Occipital lobe (tissue), 2 donors: ENCODE data around the gene CCDC88B. TPM values are rescaled to one million over a fixed set of nuclear protein-coding genes. Genes with fewer than 3 reads are reported as not detected.
A peak's percentile ranks its signal among the peaks of the same experiment; 100 is the strongest.

Source experiments
- DNase-seq: peaks from one replicate; lab custom pipeline; 2025; lab: John Stamatoyannopoulos, UW
- total RNA-seq: library from RNA; depleted of rRNA; stranded (reverse); fragments of >200 nt; gene quantifications from one replicate; pipeline ENCODE4 v1.2.3, GENCODE V29; 2014

Gene CCDC88B
- total RNA-seq, 1 donor from 2014 or later = 1.4 TPM

DNA sequence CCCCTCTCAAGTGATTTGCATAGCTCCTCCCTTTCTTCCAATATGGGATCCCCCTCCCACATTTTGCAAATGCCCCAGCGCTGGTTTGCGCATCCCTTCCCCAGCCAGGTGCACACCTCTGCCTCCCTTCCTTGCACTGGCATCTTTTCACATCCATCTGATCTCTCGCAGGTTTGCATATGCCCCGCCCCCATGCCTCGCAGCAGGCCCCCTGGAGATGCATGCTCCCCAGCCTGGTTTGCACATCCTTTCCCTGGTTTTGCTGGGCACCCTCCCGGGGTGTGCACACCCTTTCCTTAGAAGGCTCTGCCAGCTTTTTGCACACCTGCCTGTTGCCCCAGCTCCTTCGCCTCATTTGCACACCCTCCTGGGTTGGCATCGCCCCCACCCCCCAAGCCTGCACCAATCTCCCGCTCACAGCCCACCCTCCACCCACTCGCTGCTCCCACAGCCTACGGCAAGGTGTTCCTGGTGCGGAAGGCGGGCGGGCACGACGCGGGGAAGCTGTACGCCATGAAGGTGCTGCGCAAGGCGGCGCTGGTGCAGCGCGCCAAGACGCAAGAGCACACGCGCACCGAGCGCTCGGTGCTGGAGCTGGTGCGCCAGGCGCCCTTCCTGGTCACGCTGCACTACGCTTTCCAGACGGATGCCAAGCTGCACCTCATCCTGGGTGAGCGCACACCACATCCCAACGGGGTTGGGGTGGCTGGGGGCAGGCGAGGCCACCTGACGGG lies 19.9 kb downstream of the CCDC88B start:
- DNase-seq = peak; percentile 36

- DNase-seq = no peak
Observed at GRCh38 chr11:64360448-64360921, 20.5 kb downstream of the CCDC88B start.

- no peak for DNase-seq
Observed at GRCh38 chr11:64361659-64362058, 21.7 kb downstream of the CCDC88B start.

DNA sequence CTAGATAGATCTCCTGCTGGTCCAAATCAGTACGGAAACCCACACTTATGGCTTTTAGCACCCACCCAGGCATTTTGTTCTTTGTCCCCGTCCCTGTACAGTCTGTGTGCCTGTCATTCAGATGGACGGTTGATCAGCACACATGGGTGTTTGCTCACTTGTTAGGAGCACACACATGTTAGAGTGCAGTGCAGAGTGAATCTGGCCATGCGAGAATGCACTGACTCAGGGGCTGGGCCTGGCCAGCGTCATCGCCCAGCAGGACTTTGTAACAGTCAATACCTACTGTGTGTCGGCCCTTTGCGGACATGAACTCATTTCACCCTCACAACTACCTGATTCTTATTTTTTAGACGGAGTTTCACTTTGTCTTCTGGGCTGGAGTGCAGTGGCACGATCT lies 22.3 kb downstream of the CCDC88B start:
- no peak for DNase-seq

DNA sequence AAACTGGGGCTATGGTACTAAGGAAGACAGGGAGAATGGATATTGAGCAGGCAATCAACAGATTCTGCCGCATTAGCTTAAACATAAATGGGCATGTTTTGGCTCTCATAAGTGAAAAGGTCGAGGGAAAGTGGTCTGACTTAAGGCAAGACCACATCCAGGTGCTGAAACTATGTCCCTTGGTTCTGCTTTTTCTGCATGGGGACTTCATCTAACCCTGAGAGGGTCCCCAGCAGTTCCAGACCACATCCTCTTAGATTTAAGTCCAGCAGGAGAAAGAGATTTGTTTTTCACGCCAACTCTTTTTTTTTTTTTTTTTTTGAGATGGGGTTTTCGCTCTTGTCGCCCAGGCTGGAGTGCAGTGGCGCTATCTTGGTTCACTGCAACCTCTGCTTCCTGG lies 24.4 kb downstream of the CCDC88B start:
- no peak for DNase-seq

DNA sequence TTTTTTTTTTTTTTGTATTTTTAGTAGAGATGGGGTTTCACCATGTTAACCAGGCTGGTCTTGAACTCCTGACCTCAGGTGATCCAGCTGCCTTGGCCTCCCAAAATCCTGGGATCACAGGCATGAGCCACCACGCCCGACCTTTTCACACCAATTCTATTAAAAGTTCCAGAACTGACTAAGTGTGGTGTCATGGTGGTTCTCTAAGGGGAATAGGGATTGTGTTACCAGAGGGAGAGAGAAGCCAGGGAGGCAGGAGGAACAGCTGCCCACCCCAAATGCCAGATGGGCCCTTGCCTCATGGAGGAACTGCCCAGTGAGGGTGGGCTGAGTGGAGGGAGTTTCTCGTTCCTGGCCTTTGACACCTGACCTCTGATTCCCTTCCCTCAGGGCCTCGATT lies 24.9 kb downstream of the CCDC88B start:
- DNase-seq = no peak

GRCh38 chr11:64366751-64367150 lies 26.7 kb downstream of the CCDC88B start:
- DNase-seq = no peak

DNA sequence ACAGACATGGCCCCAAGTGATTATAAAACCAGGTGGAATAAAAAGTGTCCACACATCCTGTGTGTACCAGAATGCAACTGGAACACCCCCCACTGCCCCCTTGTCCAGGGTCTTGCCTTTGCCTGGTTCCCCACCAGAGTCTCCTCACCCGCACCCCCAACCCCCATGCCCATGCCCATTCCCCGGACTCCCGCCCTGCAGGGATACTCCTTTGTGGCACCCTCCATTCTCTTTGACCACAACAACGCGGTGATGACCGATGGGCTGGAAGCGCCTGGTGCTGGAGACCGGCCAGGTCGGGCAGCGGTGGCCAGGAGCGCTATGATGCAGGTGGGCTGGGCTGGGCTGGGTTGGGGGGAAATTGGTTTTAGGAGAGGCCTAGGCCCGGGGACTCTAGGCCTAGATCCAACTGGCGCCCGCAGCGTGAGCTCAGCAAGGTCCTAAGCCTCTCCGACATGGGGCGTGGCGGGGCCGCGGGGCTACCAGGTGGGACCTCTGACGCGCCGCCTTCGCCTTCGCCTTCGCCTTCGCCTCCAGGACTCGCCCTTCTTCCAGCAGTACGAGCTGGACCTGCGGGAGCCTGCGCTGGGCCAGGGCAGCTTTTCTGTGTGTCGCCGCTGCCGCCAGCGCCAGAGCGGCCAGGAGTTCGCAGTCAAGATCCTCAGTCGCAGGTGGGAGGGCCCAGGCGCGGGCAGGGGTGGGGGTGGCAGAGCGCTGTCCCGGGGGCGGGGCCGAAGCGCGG lies 28.1 kb downstream of the CCDC88B start:
- DNase-seq = no peak

- DNase-seq = no peak
Observed at GRCh38 chr11:64368673-64369074, 28.7 kb downstream of the CCDC88B start.

DNA sequence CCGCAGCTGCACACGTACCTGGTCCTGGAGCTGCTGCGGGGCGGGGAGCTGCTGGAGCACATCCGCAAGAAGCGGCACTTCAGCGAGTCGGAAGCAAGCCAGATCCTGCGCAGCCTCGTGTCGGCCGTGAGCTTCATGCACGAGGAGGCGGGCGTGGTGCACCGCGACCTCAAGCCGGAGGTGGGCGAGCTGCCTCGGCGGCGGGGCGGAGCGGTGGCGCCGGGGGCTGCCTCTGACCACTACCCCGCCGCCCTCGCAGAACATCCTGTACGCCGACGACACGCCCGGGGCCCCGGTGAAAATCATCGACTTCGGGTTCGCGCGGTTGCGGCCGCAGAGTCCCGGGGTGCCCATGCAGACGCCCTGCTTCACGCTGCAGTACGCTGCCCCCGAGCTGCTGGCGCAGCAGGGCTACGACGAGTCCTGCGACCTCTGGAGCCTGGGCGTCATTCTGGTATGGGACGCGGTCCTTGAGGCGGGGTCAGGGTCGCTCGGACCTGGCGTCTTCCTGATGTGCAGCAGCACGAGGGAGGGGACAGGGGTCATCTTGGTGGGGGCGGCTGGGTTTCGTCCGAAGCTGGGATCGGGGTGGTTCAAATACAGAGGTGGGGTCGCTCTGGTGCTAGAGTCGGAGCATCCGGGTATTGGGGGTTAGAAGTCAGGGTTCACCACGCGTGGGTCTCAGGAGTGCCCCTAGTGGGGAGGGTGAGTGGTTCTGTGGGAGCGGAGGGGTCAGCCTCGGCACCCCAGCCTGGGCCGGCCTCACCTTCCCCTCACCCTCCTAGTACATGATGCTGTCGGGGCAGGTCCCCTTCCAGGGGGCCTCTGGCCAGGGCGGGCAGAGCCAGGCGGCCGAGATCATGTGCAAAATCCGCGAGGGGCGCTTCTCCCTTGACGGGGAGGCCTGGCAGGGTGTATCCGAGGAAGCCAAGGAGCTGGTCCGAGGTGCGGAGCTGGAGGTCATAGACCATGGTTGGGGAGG lies 29.7 kb downstream of the CCDC88B start:
- DNase-seq = no peak

DNA sequence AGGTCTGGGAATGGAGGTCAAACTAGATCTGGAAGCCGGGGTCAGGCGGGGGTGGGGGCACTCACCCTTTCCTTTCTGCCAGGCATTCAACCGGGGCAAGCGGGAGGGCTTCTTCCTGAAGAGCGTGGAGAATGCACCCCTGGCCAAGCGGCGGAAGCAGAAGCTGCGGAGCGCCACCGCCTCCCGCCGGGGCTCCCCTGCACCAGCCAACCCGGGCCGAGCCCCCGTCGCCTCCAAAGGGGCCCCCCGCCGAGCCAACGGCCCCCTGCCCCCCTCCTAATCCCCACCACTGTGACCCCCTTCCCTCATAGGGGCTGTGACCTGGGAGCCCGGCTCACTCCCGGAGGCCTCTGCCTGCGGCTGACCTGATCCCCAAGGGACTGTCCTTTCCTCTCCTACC lies 31.2 kb downstream of the CCDC88B start:
- no peak for DNase-seq

DNA sequence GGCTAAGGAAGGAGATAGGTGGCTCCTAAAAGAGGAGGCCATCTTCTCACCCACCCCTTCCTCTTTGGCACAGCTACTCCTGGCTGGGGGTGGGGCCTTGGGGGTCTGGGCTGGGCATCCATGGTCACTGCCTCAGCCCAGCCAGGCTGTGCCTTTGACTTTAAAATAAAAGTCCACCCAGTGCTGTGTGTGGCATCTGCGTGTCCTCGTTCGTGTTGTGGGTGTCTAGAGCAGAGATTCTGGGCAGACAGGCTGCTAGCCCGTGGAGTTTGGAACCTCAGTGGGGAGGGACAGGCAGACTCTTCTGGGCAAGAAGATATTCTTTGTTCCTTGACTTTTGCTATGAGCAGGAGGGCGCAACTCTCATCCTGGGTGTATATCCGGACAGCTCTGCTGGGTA lies 32.0 kb downstream of the CCDC88B start:
- DNase-seq = no peak

DNA sequence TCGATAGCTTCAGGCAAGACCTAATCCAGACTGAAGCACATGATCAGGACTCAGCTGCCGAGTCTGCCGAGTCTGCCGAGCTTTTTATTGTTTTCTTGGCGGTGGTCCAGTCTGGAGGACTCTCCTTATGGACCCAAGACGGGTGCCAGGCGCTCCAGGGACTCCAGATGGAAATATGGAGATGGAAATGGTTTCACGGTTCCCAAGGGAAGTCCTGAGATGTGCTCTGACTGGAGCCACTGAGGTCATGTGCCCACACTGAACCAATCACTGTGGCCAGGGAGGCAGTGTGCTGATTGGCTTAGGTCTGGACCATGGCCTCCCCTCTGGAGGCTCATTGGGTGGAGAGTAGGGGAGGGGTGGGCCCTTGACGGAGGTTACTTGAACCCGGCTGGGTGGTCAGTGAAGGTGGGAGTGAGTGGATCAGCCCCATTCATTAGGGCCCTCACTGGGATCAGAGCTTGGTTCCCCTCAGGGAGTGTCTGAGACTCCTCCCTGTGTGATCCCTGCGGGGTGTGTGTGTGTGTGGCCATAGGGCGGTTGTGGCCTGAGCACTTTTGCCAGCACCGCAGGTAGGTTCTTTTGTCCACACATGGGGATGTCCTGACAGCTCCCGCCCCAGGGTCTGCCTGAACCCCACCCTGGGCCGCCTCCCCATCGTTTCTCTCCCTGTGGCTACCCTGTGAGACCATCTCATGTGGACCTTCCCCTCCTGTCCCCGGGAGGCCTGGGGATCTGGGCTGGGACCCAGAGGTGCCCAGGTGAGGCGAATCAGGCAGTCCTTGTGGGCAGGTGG lies 33.0 kb downstream of the CCDC88B start:
- peak; percentile 89 for DNase-seq

DNA sequence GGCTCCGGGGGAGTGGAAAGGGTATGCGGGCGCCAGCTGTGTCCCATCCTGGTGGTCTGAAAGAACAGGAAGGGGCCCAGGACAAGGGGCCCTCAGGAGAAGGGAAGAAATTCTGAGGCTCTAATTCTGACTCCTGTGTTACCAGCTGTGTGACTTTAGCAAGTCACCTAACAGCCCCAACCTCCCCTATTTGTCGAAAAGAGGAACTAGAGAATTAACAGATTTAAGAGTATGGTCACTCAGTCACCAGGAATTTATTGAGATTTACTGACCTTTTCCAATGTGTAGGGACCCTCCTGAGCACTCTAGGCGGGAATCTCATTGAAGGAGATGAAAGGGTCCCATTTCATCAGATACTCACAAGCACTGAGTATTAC lies 33.6 kb downstream of the CCDC88B start:
- DNase-seq = no peak

GRCh38 chr11:64376071-64376470 lies 36.1 kb downstream of the CCDC88B start:
- no peak for DNase-seq

DNA sequence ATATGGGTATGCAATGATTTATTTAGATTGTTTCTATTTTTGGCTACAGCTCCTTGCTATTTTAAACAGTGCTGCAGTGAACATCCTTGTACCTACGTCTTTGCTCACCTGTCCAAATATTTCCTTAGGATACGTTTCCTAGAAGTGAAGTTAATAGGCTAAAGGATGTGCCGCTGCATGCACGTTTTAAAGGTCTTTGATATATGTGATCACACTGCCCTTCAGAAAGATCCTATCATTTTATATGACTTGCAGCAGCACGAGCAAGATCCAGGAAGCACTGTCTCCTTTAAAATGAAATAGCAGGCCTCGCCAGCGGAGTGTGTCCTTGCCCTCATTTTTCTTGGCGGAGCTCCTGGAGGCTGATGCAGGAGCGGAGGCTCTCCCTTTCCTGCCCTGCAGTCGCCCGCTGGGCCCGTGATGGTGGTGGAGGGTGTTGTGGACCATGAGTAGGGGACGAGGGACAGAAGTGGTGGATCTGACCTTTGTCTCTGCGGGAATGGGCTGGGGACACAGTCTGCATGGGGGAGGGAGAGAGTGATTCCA lies 38.4 kb downstream of the CCDC88B start:
- DNase-seq = peak; percentile 33

GRCh38 chr11:64379160-64379559 lies 39.2 kb downstream of the CCDC88B start:
- DNase-seq = no peak

- no peak for DNase-seq
Observed at GRCh38 chr11:64379817-64380709, 40.1 kb downstream of the CCDC88B start.

- DNase-seq = no peak
Observed at GRCh38 chr11:64381350-64381749, 41.3 kb downstream of the CCDC88B start.

DNA sequence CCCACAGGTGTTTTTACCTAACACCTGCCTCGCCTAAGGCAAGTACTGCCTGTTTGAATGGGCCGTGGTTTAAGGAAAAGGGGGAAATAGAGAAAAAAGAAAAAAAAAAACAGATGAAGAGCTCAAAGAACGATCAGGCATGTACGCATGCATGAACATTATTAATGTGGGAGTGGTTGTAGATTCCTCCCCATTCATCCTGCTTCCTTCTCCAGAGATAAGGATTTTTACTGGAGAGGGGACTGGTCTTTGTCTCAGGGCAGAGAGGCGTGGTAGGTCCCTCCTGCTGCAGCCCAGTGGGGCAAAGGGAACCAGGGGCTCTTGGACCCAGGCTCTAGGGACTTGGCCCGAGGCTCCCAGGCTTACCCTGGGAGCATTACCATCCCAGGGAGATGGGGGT lies 42.0 kb downstream of the CCDC88B start:
- DNase-seq = no peak
